HG03280 (cell line): ENCODE measurements around the gene NGEF.
"Not testable (repeated sequence)": the region's sequence is repeated elsewhere in the genome, so short reads cannot be mapped to it uniquely, and the experiment has no call there.

Experiments
- ATAC-seq: cut with Tn5 transposase; IDR thresholded peaks from one replicate; pipeline ENCODE4 v1.9.1; 2021; ENCODE audit warnings: mild to moderate bottlenecking, moderate library complexity; ENCODE audit not compliant: unreplicated experiment

NGEF gene

GRCh38 chr2:232929303-232930058, 83.6 kb downstream of the NGEF start:
- ATAC-seq: no peak

GRCh38 chr2:232928551-232929302, 84.3 kb downstream of the NGEF start:
- ATAC-seq: no peak

- ATAC-seq: no peak
Observed at GRCh38 chr2:232927793-232928550, 85.1 kb downstream of the NGEF start.

- ATAC-seq: no peak
Observed at GRCh38 chr2:232927032-232927792, 85.8 kb downstream of the NGEF start.

DNA sequence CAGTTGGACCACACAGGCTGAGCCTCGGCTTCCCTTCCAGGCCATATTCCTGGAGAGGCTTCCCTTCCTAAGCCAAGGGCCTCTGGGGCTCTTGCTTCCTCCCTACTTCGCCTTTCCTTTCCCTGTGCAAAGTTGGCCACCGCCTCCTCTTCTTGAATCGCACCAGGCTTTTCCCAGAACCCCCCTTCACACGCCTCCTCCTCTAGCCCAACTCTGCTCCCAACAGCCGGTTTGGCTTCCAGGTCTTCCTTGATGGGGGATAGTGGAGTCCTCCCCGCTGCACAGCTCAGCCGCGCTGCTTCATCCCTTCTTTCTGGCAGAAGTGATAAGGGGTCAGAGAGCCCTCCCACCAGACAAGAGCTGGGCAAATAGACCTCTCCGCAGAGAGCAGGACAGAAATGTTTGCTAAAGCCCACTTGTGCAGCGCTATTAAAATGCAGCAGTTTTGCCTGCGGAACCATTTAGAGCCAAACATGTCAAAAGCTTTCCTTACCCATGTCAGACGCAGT, 86.6 kb downstream of the NGEF start:
- ATAC-seq: no peak

DNA sequence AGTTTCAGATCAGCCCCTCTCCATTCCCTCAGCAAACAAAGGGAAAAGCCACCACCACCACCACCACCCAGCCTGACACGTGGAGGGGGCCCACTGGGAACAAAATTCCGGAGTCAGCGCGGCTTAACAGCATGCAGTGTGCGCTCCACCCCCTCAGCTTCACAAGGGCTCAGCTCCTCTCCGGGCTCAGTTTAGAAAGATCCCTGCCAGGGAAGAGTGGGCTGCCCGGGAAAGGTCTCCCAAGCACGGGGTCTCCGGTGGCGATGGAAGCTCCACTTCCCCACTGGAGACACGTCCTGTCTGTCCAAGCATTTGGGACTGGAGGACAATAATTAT, 87.3 kb downstream of the NGEF start:
- ATAC-seq: no peak

GRCh38 chr2:232925153-232925820, 87.8 kb downstream of the NGEF start:
- ATAC-seq: no peak

DNA sequence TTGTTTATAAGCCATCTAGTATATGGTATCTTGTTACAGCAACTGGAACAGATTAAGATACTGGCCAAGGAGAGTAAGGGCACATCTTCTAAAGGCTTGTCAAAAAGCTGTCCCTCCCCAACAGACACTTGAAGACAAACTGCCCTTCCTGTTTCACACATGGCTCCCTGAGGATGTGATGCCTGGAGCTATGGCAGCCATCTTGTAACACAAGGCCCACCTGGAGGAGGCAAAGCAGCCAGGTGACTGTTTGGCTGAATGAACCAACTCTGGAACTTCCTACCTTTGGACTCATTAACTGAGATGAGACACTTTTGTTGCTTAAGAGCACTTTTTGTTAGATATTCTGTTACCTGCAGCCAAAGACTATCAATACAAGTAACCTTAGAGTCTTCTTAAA, 88.6 kb downstream of the NGEF start:
- ATAC-seq: no peak

GRCh38 chr2:232920760-232921159, 92.3 kb downstream of the NGEF start:
- ATAC-seq: no peak

DNA sequence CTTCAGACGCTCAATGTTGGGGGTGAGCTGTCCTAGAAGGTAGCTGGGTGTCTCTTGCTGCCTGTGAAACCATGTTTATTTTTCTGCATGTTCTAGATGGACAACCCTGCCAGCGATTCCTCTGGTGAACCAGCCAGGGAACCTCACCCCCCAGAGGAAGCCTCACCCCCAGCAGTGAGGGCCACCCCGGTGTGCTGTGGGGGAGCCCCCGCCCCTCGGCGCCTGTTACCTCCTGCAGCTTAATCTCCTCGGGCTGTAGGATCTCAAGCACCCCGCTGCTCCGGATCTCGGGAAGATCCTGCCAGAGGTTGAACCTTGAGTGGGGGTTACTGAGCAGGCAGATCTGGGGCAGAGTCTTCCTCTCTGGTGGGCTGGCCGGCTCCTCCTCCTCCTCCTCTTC, 93.0 kb downstream of the NGEF start:
- ATAC-seq: no peak

DNA sequence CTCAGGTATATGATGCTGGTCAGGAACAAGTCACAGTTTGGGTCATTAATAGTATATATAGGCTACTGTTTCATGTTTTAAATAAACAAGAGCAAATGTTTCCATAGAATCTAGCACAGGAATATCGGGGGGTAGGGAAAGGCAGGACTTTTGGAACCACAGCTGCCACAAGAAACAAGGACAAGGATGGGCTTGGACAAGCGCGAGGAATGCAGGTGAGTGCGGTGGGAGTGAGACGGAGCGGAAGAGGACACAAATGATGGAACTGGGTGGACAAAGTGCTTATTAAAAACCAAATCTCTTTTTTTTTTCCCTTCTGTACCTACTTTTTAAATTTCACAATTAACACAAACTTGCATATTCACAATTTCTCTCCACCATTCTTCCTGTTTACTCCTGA, 93.9 kb downstream of the NGEF start:
- no peak for ATAC-seq

DNA sequence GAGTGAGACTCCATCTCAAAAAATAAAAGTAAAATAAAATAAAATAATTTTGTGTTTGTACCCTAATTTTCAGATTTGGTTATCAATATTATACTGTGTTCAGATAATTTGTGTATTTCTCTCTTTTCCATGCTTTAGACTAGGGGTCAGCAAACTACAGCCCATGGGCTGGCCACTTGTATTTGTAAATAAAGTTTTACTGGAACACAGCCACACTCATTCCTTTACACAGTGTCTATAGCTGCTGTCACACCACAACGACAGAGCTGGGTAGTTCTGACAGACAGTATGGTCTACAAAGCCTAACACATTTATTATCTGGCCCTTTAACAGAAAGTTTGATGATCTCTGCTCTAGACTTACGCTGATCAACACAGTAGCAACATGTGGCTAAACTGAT, 99.2 kb downstream of the NGEF start:
- ATAC-seq: no peak

DNA sequence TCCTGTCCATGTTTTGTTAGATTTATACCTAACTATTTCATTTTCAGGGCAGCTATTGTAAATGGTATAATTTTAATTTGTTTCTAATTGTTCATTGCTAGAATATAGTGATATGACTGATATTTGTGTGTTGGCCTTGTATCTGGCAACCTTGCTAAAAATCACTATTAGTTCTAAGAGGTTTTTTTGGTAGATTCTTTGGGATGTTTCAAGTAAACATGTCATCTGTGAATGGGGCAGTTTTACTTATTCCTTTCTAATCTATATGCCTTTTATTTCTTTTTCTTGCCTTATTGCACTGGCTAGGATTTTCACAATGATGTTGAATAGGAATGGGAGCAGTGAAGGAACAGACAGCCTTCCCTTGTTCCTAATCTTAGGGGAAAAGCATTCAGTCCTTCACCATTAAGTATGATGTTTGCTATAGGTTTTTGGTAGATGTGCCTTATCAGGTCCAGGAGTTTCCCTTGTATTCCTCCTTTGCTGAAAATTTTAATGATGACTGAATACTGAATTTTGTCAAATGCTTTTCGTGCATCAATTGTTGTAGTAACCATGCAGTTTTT, 101.3 kb downstream of the NGEF start:
- no peak for ATAC-seq

GRCh38 chr2:232910376-232910775, 102.7 kb downstream of the NGEF start:
- no peak for ATAC-seq

GRCh38 chr2:232908695-232909094, 104.4 kb downstream of the NGEF start:
- no peak for ATAC-seq

DNA sequence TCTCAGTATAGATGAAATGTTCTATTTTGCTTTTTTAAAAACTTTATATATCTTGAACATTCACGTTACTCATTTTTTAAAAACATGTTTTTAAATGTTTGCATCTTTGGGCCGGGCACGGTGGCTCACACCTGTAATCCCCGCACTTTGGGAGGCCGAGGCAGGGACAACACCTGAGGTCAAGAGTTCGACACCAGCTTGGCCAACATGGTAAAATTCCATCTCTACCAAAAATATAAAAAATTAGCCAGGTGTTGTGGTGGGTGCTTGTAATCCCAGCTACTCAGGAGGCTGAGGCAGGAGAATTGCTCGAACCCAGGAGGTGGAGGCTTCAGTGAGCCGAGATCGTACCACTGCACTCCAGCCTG, 105.4 kb downstream of the NGEF start:
- ATAC-seq: not testable (repeated sequence)

DNA sequence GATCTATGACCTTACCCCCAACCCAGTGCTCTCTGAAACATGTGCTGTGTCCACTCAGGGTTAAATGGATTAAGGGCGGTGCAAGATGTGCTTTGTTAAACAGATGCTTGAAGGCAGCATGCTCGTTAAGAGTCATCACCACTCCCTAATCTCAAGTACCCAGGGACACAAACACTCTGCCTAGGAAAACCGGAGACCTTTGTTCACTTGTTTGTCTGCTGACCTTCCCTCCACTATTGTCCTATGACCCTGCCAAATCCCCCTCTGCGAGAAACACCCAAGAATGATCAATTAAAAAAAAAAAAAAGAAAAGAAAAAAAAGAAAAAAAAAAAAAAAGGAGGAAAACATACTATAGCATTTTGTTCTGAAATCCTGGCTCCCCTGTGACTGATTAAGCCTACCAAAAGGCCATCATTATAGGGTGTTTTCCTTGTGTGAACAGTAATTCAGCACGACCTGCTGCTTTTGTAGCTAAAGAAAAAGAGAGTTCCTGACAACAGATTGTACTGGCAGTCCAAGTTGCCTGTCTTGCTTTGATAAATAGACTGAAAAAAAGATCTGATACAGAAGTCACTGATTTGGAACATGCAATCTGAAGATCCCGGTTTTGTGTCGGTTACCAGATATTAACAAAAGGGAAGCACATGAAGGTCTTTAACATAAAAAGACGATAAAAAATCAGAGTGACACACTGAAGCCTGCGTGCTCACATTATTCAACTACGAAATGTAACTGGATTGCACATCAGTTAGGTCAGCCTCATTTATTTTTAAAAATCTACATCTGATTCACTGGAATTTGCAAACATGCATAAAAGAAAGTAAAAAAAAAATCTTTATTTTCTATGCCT, 106.0 kb downstream of the NGEF start:
- not testable (repeated sequence) for ATAC-seq

- no peak for ATAC-seq
Observed at GRCh38 chr2:232903989-232904388, 109.1 kb downstream of the NGEF start.
